SU-DHL-6 (cell line): Measurements from ENCODE around the gene ARHGAP1.

Source experiments
- H2AFZ ChIP-seq: fragments of 200-600 bp; sonication (generic); 2 replicates; pipeline ENCODE4 v1.6.1; 2014; ENCODE audit warnings: low read depth, mild to moderate bottlenecking, moderate library complexity, mixed read lengths, antibody characterized with exemption, low read length; ENCODE audit not compliant: severe bottlenecking
- H3F3A ChIP-seq: fragments of 200-600 bp; shearing (Covaris generic); 2 replicates; pipeline ENCODE4 v1.6.0; 2016; ENCODE audit warnings: antibody characterized with exemption, mild to moderate bottlenecking; ENCODE audit not compliant: insufficient read depth
- H3K27ac ChIP-seq: fragments of 200-600 bp; sonication (generic); 2 replicates; pipeline ENCODE4 v1.5.1; 2016; ENCODE audit warnings: low read depth, mild to moderate bottlenecking, low read length, moderate library complexity, mixed read lengths
- H3K27me3 ChIP-seq: fragments of 200-600 bp; sonication (generic), shearing (Covaris generic); 2 replicates; pipeline ENCODE4 v1.6.0; 2014; ENCODE audit warnings: mild to moderate bottlenecking, low read length
- H3K36me3 ChIP-seq: fragments of 200-600 bp; sonication (generic); 2 replicates; pipeline ENCODE4 v1.6.1; 2014; ENCODE audit warnings: mild to moderate bottlenecking, low read length, mixed read lengths
- H3K4me2 ChIP-seq: fragments of 300-600, 200-600 bp; shearing (Covaris generic), sonication (generic); 2 replicates; pipeline ENCODE4 v1.6.0; 2014; ENCODE audit warnings: low read length, low read depth, mild to moderate bottlenecking; ENCODE audit not compliant: poor library complexity, severe bottlenecking
- H3K4me3 ChIP-seq: fragments of 200-600 bp; sonication (generic); 2 replicates; pipeline ENCODE4 v1.5.1; 2014; ENCODE audit warnings: antibody characterized with exemption, low read length, mild to moderate bottlenecking, mixed read lengths; ENCODE audit not compliant: insufficient read depth, poor library complexity, severe bottlenecking
- H3K79me2 ChIP-seq: fragments of 200-600 bp; sonication (generic); 2 replicates; pipeline ENCODE4 v1.6.1; 2014; ENCODE audit warnings: mild to moderate bottlenecking, low read length, moderate library complexity; ENCODE audit not compliant: insufficient read depth
- H3K9ac ChIP-seq: fragments of 200-600 bp; sonication (generic); 2 replicates; pipeline ENCODE4 v1.7.0; 2014; ENCODE audit warnings: mild to moderate bottlenecking, low read length
- H3K9me2 ChIP-seq: fragments of 200-600 bp; sonication (generic); replicated peaks from 2 replicates; pipeline ENCODE4 v1.6.1; 2014; ENCODE audit warnings: low read length; ENCODE audit not compliant: insufficient read depth
- H3K9me3 ChIP-seq: fragments of 200-600 bp; sonication (generic); 2 replicates; pipeline ENCODE4 v1.6.1; 2014; ENCODE audit warnings: low read length, mixed read lengths; ENCODE audit not compliant: insufficient read depth
- H4K20me1 ChIP-seq: fragments of 200-600 bp; sonication (generic); 2 replicates; pipeline ENCODE4 v1.6.1; 2014; ENCODE audit warnings: low read depth, mild to moderate bottlenecking, antibody characterized with exemption, low read length, moderate library complexity, mixed read lengths
- EZH2phosphoT487 ChIP-seq: fragments of 200-600 bp; sonication (generic), shearing (Covaris generic); conservative IDR thresholded peaks from 2 replicates; pipeline ENCODE4 v1.6.1; 2018; ENCODE audit warnings: mild to moderate bottlenecking, antibody characterized with exemption, low read length, moderate library complexity, mixed read lengths
- TF ChIP-seq, protein P1 (sequence below): fragments of 200-600 bp; sonication (generic); IDR thresholded peaks from one replicate; pipeline ENCODE4 v1.5.1; 2017; ENCODE audit warnings: antibody characterized with exemption, mild to moderate bottlenecking, low read length, moderate library complexity; ENCODE audit not compliant: insufficient read depth, poor library complexity, severe bottlenecking

Gene ARHGAP1

DNA sequence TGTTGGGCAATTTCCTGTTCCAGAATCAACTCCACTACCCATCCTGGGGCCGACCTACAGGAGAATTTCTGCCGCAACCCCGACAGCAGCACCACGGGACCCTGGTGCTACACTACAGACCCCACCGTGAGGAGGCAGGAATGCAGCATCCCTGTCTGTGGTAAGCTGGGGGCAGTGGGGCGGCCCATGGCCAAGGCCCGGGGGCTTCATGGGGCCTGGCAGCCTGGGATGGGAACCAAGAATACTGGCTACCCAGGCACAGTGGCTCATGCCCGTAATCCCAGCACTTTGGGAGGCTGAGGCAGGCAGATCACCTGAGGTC lies 22.9 kb upstream of the ARHGAP1 start:
- Histone ChIP-seq H3K4me3 (no peak overlapping the region), H3K27ac (no peak overlapping the region), H3F3A (no peaks in the 10 kb centered on the region), H3K27me3 (no peaks in the 10 kb centered on the region), H2AFZ (no peak overlapping the region), H3K9me2 (no peaks in the 10 kb centered on the region), H3K9me3 (no peaks in the 10 kb centered on the region), H3K4me2 (no peak overlapping the region), H3K9ac (no peak overlapping the region), H4K20me1 (no peaks in the 10 kb centered on the region), H3K79me2 (no peaks in the 10 kb centered on the region), H3K36me3 (no peaks in the 10 kb centered on the region)
- TF ChIP-seq, protein P1, sequence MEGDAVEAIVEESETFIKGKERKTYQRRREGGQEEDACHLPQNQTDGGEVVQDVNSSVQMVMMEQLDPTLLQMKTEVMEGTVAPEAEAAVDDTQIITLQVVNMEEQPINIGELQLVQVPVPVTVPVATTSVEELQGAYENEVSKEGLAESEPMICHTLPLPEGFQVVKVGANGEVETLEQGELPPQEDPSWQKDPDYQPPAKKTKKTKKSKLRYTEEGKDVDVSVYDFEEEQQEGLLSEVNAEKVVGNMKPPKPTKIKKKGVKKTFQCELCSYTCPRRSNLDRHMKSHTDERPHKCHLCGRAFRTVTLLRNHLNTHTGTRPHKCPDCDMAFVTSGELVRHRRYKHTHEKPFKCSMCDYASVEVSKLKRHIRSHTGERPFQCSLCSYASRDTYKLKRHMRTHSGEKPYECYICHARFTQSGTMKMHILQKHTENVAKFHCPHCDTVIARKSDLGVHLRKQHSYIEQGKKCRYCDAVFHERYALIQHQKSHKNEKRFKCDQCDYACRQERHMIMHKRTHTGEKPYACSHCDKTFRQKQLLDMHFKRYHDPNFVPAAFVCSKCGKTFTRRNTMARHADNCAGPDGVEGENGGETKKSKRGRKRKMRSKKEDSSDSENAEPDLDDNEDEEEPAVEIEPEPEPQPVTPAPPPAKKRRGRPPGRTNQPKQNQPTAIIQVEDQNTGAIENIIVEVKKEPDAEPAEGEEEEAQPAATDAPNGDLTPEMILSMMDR = no peak
- TF ChIP-seq EZH2phosphoT487 = no peak

DNA sequence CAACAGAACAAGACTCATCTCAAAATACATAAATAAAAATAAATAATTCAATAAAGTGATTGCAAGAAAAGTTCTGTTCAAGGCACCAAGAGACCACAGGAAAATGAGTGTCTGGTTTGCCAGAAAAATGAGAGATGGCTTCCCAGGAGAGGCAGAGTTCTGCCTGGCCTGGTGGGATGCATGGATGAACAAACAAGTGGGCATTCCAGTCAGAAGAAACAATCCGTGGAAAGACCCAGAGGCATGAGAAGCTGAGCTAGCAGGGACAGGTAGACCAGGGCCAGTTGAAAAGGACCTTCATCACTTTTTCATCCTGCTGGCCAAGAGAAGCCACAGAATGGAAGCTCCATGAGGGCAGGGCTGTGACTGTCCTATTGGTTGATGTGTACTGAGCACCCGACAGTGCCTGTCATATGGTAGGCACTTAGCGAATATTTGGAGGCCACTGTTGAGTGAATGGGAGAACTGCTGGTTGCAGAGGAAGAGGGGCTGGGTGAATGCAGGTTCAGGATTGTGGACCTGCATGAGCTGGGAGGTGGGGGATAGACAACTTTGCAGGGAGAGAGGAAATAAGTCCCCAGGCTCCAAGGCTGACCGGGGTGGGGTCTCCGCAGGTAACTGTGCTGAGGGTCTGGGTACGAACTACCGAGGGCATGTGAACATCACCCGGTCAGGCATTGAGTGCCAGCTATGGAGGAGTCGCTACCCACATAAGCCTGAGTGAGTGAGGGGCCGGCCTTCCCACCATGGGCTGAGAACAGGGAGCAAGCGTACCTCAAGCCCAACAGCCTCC lies 22.3 kb upstream of the ARHGAP1 start:
- H3K79me2 ChIP-seq = no peaks in the 10 kb centered on the region
- H3K36me3 ChIP-seq = no peaks in the 10 kb centered on the region
- no peaks in the 10 kb centered on the region for H3F3A ChIP-seq
- no peaks in the 10 kb centered on the region for H3K9me3 ChIP-seq
- H3K27ac ChIP-seq = no peak overlapping the region
- TF ChIP-seq, protein P1 = no peak
- no peak overlapping the region for H3K4me2 ChIP-seq
- no peak overlapping the region for H3K9ac ChIP-seq
- H2AFZ ChIP-seq = no peak overlapping the region
- no peaks in the 10 kb centered on the region for H3K27me3 ChIP-seq
- no peaks in the 10 kb centered on the region for H3K9me2 ChIP-seq
- no peaks in the 10 kb centered on the region for H4K20me1 ChIP-seq
- H3K4me3 ChIP-seq = no peak overlapping the region

DNA sequence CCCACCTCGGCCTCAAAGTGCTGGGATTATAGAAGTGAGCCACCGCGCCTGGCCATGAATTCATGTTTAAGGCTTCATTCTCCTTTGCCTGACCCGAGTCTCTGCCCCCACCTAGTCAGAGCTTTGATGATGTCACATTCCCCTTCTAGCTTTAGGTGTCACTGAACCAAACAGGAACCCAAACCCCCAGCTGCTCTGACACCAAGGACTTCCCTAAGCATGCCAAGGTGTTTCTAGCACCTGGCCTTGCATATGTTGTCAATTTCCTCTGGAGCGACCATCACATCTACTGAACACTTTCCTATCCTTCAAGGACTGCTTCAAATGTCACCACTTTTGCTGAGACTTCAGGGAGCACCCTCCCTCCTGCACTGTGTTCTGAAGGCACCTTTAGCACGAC lies 20.9 kb upstream of the ARHGAP1 start:
- no peak overlapping the region for H3K4me3 ChIP-seq
- H4K20me1 ChIP-seq = no peaks in the 10 kb centered on the region
- no peak overlapping the region for H2AFZ ChIP-seq
- H3K9me2 ChIP-seq = no peaks in the 10 kb centered on the region
- no peak overlapping the region for H3K4me2 ChIP-seq
- no peak overlapping the region for H3K9ac ChIP-seq
- H3K79me2 ChIP-seq = no peaks in the 10 kb centered on the region
- no peaks in the 10 kb centered on the region for H3K27me3 ChIP-seq
- no peak for TF ChIP-seq EZH2phosphoT487
- TF ChIP-seq, protein P1 = no peak
- H3K27ac ChIP-seq = no peak overlapping the region
- no peaks in the 10 kb centered on the region for H3F3A ChIP-seq
- H3K9me3 ChIP-seq = no peaks in the 10 kb centered on the region
- H3K36me3 ChIP-seq = no peaks in the 10 kb centered on the region
